Stimulated activated CD4-positive, alpha-beta T cell treated with anti-CD3 and anti-CD28 coated beads, Interleukin-12 subunit alpha, Interleukin-12 subunit beta, amount 100 ng/mL, for 24 hours (primary cell): Measurements from ENCODE around the gene ZC2HC1C.
"Not testable (repeated sequence)": the region's sequence is repeated elsewhere in the genome, so short reads cannot be mapped to it uniquely, and the experiment has no call there.

Experiments
- DNase-seq, 2 experiments: peaks; one replicate each; pipeline ENCODE4 v3.0.0-alpha.2; 2020; ENCODE audit warnings: low read depth in 2 of 2

Gene ZC2HC1C

DNA sequence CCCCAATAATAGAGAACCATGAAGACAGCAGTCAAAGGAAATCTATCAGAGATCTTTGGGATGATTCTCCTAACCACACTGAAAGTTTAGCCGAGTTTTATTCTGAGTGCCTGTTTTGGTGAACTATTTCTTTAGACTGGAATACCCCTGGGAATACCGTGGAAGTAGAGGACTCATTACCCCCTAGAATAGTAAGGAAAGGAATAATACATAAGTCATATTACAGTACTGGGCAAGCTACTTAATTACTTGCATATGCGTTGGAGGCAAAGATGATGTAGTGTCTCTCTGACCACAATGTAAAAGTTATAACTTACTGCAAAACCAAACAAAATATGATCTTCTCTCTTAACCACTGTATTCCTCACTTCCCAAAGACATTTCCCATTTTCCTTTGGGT is 25.5 kb downstream of the ZC2HC1C start:
- no peak for DNase-seq

DNA sequence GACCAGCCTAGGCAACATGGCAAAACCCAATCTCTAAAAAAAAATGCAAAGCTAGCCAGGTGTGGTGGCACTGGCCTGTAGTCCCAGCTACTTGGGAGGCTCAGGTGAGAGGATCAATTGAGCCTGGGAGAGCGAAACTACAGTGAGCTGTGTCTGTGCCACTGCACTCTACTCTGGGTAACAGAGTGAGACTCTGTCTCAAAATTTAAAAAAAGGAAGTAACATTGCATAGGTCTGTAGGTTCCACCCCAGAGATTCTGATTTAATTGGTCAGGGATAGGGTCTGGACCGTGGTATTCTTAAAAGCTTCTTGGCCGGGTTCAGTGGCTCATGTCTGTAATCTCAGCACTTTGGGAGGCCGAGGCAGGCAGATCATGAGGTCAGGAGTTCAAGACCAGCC is 26.2 kb downstream of the ZC2HC1C start:
- DNase-seq = no peak

GRCh38 chr14:75096959-75097358 is 27.5 kb downstream of the ZC2HC1C start:
- no peak for DNase-seq

GRCh38 chr14:75098212-75098611 is 28.8 kb downstream of the ZC2HC1C start:
- no peak for DNase-seq

DNA sequence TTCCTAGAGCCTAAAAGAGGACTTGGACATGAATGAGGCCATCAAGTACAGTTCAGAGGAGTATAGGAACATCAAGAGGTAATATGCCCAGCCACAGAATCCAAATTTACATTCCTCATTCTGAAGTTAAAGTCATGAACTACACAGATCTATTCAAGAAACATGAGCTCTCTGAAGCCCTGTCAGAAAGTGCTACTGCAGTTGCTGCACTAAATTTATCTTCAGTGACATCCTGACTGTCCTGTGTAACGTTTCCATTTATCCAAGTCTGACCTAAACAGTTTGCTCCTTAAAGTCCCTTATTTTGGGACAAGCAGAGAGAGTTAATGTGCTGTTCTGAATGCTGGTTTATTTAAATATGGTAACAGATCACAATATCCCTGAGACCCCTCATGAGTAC is 29.2 kb downstream of the ZC2HC1C start:
- DNase-seq = no peak

DNA sequence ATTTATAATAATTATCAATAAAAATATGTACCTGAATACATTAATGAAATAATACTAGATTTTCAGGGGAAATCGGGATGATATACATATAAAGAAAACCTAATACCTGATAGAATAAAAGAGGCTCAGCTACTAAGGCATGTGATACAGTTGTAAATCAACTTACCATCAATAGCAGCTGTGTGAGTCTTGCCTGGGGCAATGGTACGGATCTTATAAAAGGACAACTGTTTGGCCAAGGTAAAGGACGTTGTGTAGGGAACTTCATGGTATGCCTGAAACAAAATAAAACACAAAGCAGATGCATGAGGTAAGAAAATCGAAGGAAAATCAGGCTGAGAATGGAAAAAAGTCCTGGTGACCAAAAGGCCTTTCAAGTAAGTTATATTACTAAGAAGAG is 32.0 kb downstream of the ZC2HC1C start:
- DNase-seq = no peak

GRCh38 chr14:75107186-75107585 is 37.7 kb downstream of the ZC2HC1C start:
- no peak for DNase-seq

DNA sequence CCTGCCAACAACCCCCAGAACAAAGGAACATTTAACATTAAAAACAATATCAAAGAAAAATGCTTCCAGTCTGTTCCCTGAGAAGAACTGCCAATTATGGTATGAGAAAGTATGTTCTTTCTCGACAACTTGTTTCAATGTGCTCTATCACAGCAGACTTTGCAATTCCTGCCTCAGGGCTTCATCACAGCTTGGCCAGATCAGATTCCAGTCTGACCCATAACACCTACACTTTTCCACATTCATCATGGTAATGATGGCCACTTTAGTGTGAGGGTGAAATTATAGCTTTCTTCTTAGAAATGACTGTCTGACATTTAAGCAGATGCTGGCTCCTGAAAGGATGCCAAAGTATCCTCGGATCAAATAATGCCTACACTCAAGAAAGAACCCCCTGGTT is 40.4 kb downstream of the ZC2HC1C start:
- DNase-seq = no peak

DNA sequence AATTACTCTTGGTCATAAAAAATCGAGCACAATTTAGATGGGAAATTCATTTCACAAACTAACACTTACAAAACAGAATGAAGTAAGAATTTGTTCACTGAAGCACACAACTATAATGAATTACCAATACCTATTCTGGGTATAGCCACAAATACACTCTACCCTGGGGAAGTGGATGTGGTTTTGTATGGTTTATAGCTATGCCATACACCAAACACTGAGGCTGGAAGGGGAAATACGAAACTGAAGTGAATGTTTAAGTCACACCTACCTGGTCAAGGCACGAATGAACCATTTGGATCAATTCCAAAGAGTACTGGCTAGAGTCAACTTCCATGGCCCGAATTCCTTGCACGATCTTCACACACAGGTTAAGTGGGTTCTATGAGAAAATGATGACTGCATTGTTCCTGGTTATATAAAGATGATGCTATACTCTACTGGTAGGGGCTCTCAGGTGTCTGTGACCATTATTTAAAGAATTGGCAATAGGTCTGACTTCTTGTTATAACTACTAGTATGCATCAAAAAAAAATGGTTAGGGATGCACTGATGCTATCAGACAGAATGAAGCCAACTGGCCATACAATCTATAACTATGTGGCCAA is 44.6 kb downstream of the ZC2HC1C start:
- DNase-seq = no peak

DNA sequence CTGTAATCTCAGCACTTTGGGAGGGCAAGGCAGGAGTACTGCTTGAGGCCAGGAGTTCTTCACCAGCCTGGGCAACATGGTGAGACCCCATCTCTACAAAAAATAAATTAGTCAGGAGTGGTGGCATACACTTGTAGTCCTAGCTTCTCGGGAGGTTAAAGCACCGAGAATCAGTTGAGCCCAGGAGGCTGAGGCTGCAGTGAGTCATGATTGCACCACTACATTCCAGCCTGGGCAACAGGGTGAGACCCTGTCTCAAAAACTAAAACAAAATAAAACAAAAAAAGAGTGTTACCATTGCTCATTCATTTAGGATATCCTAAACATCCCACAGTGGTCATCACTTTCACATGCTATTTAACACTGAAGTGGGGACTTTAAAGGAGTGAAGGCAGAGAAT is 49.6 kb downstream of the ZC2HC1C start:
- no peak for DNase-seq

DNA sequence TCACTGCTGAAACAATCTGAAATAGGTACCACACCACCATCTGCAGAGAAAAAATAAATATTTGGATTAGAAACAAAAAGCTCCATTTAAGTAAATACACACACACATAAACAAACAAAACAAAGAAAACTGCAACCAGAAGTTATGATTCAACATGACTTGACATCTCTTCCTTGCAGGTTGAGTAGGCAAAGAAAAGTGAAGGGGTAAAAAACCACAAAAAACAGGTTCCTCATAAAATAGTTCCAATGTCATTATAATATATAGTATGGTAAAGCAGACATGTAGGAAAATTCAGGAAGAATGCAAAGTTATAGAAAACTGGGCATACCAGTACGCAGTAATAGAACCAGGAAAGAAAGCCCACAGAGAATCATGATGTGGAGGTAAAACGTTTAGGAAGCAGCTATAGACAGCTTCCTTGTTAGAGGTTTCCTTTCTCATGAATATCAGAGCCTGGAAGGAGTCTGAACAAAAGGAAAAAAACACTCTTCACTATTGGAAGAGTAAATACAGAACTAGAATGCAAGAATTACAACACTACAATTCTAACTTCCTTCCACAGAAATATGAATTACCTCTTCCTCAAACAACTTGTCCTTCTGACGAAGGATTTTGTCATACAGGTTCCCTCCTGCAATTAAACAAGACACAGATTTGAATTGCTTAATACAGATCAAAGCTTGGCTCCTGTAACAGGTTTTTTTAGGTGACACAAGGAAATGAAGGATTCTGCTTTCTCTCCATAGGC is 51.3 kb downstream of the ZC2HC1C start:
- no peak for DNase-seq

DNA sequence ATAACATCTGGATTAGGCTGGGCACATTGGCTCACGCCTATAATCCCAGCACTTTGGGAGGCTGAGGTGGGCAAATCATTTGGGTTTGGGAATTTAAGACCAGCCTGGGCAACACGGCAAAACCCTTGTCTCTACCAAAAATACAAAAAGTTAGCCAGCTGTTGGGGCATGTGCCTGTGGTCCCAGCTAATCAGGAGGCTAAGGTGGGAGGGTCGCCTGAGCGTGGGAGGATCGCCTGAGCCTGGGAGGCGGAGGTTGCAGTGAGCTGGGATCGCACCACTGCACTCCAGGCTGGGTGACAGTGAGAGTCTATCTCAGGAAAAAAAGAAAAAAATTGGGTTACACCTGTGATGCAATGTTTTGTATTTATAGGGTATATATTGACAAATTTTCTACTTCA is 52.1 kb downstream of the ZC2HC1C start:
- DNase-seq = no peak

- no peak for DNase-seq
Measured at GRCh38 chr14:75123991-75124390, 54.5 kb downstream of the ZC2HC1C start.

- DNase-seq = no peak
Measured at GRCh38 chr14:75125617-75126016, 56.2 kb downstream of the ZC2HC1C start.

- no peak for DNase-seq
Measured at GRCh38 chr14:75126121-75126544, 56.7 kb downstream of the ZC2HC1C start.

DNA sequence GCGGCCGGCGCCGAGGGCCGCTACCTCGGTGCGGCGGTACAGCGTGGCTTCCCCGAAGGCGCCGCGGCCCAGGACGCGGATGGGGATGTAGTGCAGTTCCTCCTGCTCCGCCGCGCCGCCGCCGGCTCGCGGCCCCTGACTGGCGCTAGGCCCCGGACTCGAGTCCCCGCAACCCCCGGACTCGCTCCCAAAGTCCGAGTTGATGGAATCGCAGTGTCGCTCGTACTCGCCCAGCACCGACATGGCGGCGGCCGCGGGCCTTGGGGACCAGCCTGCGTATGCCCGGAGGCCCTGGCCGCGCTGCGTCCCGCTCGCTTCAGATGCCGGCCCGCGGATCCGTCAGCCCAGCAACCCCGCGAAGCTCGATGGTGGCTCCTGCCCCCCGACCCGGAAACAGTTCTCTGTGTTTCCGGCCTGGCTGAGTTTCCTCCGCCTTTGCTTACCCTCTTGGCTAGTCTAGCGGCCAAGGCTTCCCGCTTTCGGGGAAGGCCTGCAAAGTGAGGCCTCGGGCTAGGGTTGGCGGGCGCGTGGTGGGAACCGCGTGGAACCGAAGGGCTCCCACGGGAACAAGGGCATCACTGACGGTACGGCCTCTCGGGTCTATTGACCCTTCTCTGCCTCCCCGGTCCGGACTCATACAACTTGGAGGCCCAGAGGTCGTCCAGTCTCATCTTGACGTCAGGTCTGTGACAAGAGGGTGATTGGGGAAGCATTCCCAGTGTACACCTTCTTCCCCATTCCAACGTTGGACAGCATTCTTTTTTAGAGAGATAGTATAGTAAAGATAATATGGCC is 57.4 kb downstream of the ZC2HC1C start, which contains the start of gene NEK9:
NEK9 (minus strand) TSS at position 370 of the 795 bp plus-strand sequence; CDS start at position 243, 127 bp downstream.
- peak; percentile 79 to 89 for DNase-seq

- DNase-seq = not testable (repeated sequence)
Measured at GRCh38 chr14:75127474-75127820, 58.0 kb downstream of the ZC2HC1C start.

DNA sequence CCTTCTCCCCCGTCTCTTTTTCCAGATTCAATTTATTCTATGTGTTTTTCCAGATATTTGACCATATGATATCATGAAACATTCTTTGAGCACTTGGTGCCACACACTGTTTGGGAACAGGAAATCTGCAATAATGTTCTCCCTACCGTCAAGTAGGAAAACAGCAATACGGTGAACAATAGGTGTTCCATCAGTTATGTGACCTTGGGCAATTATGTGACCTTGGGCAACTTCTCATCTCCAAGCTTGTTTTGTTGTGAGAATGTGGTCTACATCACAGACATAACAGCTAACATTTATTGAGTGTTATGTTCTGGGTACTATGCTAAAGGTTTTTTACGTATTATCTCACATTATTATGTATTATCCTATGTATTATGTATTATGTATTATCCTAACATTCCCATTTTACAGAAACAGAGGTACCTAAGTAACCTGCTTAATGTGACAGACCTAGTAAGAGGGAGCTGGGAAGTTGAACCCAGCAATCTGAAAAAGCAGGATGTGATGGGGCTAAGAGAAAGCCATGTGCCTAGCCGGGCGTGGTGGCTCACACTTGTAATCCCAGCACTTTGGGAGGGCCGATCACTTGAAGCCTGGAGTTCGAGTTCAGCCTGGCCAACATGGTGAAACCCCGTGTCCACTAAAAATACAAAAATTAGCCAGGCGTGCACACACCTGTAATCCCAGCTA is 58.6 kb downstream of the ZC2HC1C start:
- DNase-seq = no peak

DNA sequence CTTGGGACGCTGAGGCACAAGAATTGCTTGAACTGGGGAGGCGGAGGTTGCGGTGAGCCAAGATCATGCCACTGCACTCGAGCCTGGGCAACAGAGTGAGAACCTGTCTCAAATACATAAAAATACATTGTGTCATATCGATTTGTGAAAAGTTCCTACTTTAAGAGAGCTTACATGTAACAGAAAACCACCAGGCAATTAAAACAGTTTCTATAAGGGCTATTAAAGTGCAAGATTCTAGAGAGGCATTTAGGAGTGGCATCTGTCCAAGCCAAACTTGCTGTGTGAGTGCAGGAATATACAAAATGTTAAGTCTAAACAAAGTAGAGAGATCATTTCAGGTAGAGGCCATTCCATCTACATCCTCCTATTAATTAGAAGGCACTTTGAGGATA is 59.2 kb downstream of the ZC2HC1C start:
- no peak for DNase-seq
